ENCODE data around the gene RAB35.
A peak's percentile ranks its signal among the peaks of the same experiment; 100 is the strongest.

Gene RAB35

GRCh38 chr12:120102189-120103043 lies 14.1 kb downstream of the RAB35 start:
- DNase-seq = no peak

- DNase-seq = no peak
Measured at GRCh38 chr12:120101617-120102016, 14.9 kb downstream of the RAB35 start.

- DNase-seq = no peak
Measured at GRCh38 chr12:120101182-120101581, 15.4 kb downstream of the RAB35 start.

- DNase-seq = no peak
Measured at GRCh38 chr12:120100630-120101029, 15.9 kb downstream of the RAB35 start.

- DNase-seq = no peak
Measured at GRCh38 chr12:120099738-120100137, 16.8 kb downstream of the RAB35 start.

GRCh38 chr12:120098756-120099470 lies 17.6 kb downstream of the RAB35 start:
- DNase-seq = no peak

- no peak for DNase-seq
Measured at GRCh38 chr12:120096671-120097202, 19.8 kb downstream of the RAB35 start.

GRCh38 chr12:120095736-120096135 lies 20.8 kb downstream of the RAB35 start:
- no peak for DNase-seq

GRCh38 chr12:120095331-120095730 lies 21.2 kb downstream of the RAB35 start:
- DNase-seq = no peak

GRCh38 chr12:120094485-120094884 lies 22.1 kb downstream of the RAB35 start:
- DNase-seq = no peak

GRCh38 chr12:120093592-120094355 lies 22.8 kb downstream of the RAB35 start:
- no peak for DNase-seq

GRCh38 chr12:120093336-120093591 lies 23.3 kb downstream of the RAB35 start:
- no peak for DNase-seq

GRCh38 chr12:120092551-120093335 lies 23.8 kb downstream of the RAB35 start:
- no peak for DNase-seq

GRCh38 chr12:120091371-120092090 lies 25.0 kb downstream of the RAB35 start:
- no peak for DNase-seq

- DNase-seq = no peak
Measured at GRCh38 chr12:120090626-120091295, 25.8 kb downstream of the RAB35 start.

- DNase-seq = no peak
Measured at GRCh38 chr12:120090206-120090605, 26.3 kb downstream of the RAB35 start.

GRCh38 chr12:120089796-120090195 lies 26.8 kb downstream of the RAB35 start:
- no peak for DNase-seq

GRCh38 chr12:120089105-120089504 lies 27.4 kb downstream of the RAB35 start:
- DNase-seq = no peak

GRCh38 chr12:120086801-120087621 lies 29.5 kb downstream of the RAB35 start:
- peak; percentile 98 for DNase-seq

- no peak for DNase-seq
Measured at GRCh38 chr12:120085920-120086645, 30.5 kb downstream of the RAB35 start.
